Measurements from ENCODE around the gene FTO. TPM values are rescaled to one million over a fixed set of nuclear protein-coding genes. Genes with fewer than 3 reads are reported as not detected.

FTO gene
- polyA plus RNA-seq, 2 donors: 5.3 to 14.7 TPM

DNA sequence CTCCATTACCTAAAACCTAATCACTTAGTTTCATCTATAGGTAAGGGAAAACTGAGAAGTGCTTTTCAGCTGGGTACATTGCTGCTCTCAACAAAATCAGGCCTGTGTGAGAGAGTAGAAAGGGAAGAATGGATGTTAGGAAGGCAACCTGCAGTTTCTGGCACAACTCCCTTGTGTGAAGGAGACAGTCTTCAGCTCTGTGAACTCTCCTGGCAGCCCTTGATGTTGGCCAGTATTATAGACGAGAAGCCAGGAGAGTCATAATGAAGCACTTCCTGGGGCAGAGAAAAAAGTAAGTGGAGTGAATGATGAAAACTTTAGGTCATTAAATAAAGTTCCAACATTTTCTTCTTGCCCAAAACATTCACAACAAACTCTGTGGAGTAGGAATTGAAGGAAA is 322.5 kb downstream of the FTO start:
- Histone ChIP-seq H3K4me3 (ENCODE audit: low read depth in 1 of 2, low read length in 2 of 2) (no peak overlapping the region), H3K36me3 (ENCODE audit: control insufficient read depth in 2 of 2, insufficient read depth in 2 of 2, low read length in 1 of 2) (no peaks in the 10 kb centered on the region), H3K9me3 (ENCODE audit: control insufficient read depth in 2 of 2, insufficient read depth in 1 of 2, low read depth in 1 of 2, low read length in 1 of 2) (no peaks in the 10 kb centered on the region), H3K27ac (ENCODE audit: low read depth in 2 of 2, low read length in 1 of 2) (no peak overlapping the region), H3K4me1 (ENCODE audit: control insufficient read depth in 2 of 2, insufficient read depth in 2 of 2, low read length in 1 of 2) (no peaks in the 10 kb centered on the region), H3K27me3 (ENCODE audit: control insufficient read depth in 1 of 2, insufficient read depth in 2 of 2, low read length in 2 of 2) (no peaks in the 10 kb centered on the region)
- 69 to 75% methylated on average over 1 of the region's 1 CpG for WGBS, 2 donors

- WGBS, 2 donors: 80 to 85% methylated on average over 4 of the region's 4 CpGs
- Histone ChIP-seq H3K4me3 (ENCODE audit: low read depth in 1 of 2, low read length in 2 of 2) (no peak overlapping the region), H3K27me3 (ENCODE audit: control insufficient read depth in 1 of 2, insufficient read depth in 2 of 2, low read length in 2 of 2) (no peaks in the 10 kb centered on the region), H3K4me1 (ENCODE audit: control insufficient read depth in 2 of 2, insufficient read depth in 2 of 2, low read length in 1 of 2) (no peaks in the 10 kb centered on the region), H3K9me3 (ENCODE audit: control insufficient read depth in 2 of 2, insufficient read depth in 1 of 2, low read depth in 1 of 2, low read length in 1 of 2) (no peaks in the 10 kb centered on the region), H3K27ac (ENCODE audit: low read depth in 2 of 2, low read length in 1 of 2) (no peak overlapping the region), H3K36me3 (ENCODE audit: control insufficient read depth in 2 of 2, insufficient read depth in 2 of 2, low read length in 1 of 2) (no peaks in the 10 kb centered on the region)
Observed at GRCh38 chr16:54027062-54027461, 323.1 kb downstream of the FTO start.

GRCh38 chr16:54027558-54027957 is 323.6 kb downstream of the FTO start:
- Histone ChIP-seq H3K4me1 (ENCODE audit: control insufficient read depth in 2 of 2, insufficient read depth in 2 of 2, low read length in 1 of 2) (no peaks in the 10 kb centered on the region), H3K9me3 (ENCODE audit: control insufficient read depth in 2 of 2, insufficient read depth in 1 of 2, low read depth in 1 of 2, low read length in 1 of 2) (no peaks in the 10 kb centered on the region), H3K4me3 (ENCODE audit: low read depth in 1 of 2, low read length in 2 of 2) (no peak overlapping the region), H3K27ac (ENCODE audit: low read depth in 2 of 2, low read length in 1 of 2) (no peak overlapping the region), H3K27me3 (ENCODE audit: control insufficient read depth in 1 of 2, insufficient read depth in 2 of 2, low read length in 2 of 2) (no peaks in the 10 kb centered on the region), H3K36me3 (ENCODE audit: control insufficient read depth in 2 of 2, insufficient read depth in 2 of 2, low read length in 1 of 2) (no peaks in the 10 kb centered on the region)
- 56 to 58% methylated on average over 1 of the region's 1 CpG for WGBS, 2 donors

GRCh38 chr16:54027995-54028394 is 324.0 kb downstream of the FTO start:
- 51 to 61% methylated on average over 3 of the region's 3 CpGs for WGBS, 2 donors
- no peaks in the 10 kb centered on the region for H3K27me3 ChIP-seq (ENCODE audit: control insufficient read depth in 1 of 2, insufficient read depth in 2 of 2, low read length in 2 of 2)
- no peaks in the 10 kb centered on the region for H3K36me3 ChIP-seq (ENCODE audit: control insufficient read depth in 2 of 2, insufficient read depth in 2 of 2, low read length in 1 of 2)

GRCh38 chr16:54030451-54030850 is 326.5 kb downstream of the FTO start:
- Histone ChIP-seq H3K9me3 (ENCODE audit: control insufficient read depth in 2 of 2, insufficient read depth in 1 of 2, low read depth in 1 of 2, low read length in 1 of 2) (no peaks in the 10 kb centered on the region), H3K36me3 (ENCODE audit: control insufficient read depth in 2 of 2, insufficient read depth in 2 of 2, low read length in 1 of 2) (no peaks in the 10 kb centered on the region), H3K4me3 (ENCODE audit: low read depth in 1 of 2, low read length in 2 of 2) (no peak overlapping the region), H3K27ac (ENCODE audit: low read depth in 2 of 2, low read length in 1 of 2) (no peak overlapping the region), H3K27me3 (ENCODE audit: control insufficient read depth in 1 of 2, insufficient read depth in 2 of 2, low read length in 2 of 2) (no peaks in the 10 kb centered on the region), H3K4me1 (ENCODE audit: control insufficient read depth in 2 of 2, insufficient read depth in 2 of 2, low read length in 1 of 2) (no peaks in the 10 kb centered on the region)
- 55 to 70% methylated on average over 1 of the region's 1 CpG for WGBS, 2 donors

More at GRCh38 chr16:54027995-54028394, 324.0 kb downstream of the FTO start:
- Histone ChIP-seq H3K4me1 (ENCODE audit: control insufficient read depth in 2 of 2, insufficient read depth in 2 of 2, low read length in 1 of 2) (no peaks in the 10 kb centered on the region), H3K9me3 (ENCODE audit: control insufficient read depth in 2 of 2, insufficient read depth in 1 of 2, low read depth in 1 of 2, low read length in 1 of 2) (no peaks in the 10 kb centered on the region), H3K4me3 (ENCODE audit: low read depth in 1 of 2, low read length in 2 of 2) (no peak overlapping the region), H3K27ac (ENCODE audit: low read depth in 2 of 2, low read length in 1 of 2) (no peak overlapping the region)

DNA sequence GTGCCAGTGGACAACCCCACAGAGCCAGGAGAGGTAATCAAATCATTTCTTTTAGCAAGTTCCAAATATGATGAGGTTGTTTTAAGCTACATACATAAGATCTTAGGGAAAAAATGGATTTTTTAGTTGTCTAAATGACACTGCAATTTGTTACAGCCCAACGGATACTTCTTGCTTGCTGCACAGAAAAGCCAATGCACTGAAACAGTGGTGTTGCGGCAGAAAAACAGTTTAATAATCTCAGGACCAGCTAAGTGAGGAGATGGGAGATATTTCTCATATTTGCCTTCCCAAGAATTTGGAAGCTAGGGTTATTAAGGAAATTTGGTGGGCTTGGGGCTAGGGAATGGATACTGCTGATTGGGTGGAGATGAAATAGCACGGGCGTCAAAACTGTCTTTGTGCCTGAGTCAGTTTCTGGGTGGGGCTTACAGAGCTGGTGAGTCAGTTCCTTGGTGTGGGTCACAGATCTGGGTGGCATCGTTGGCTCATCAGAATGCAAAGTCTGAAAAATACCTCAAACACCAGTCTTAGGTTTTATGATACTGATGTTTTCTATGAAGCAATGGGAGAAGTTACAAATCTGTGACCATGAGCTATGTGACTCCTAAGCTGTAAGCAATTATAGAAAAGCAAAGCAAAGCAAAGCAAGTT is 327.3 kb downstream of the FTO start:
- no peaks in the 10 kb centered on the region for H3K27me3 ChIP-seq (ENCODE audit: control insufficient read depth in 1 of 2, insufficient read depth in 2 of 2, low read length in 2 of 2)
- 81 to 94% methylated on average over 5 of the region's 5 CpGs for WGBS, 2 donors
- H3K4me3 ChIP-seq (ENCODE audit: low read depth in 1 of 2, low read length in 2 of 2): no peak overlapping the region
- no peaks in the 10 kb centered on the region for H3K9me3 ChIP-seq (ENCODE audit: control insufficient read depth in 2 of 2, insufficient read depth in 1 of 2, low read depth in 1 of 2, low read length in 1 of 2)
- no peak overlapping the region for H3K27ac ChIP-seq (ENCODE audit: low read depth in 2 of 2, low read length in 1 of 2)
- no peaks in the 10 kb centered on the region for H3K36me3 ChIP-seq (ENCODE audit: control insufficient read depth in 2 of 2, insufficient read depth in 2 of 2, low read length in 1 of 2)
- no peaks in the 10 kb centered on the region for H3K4me1 ChIP-seq (ENCODE audit: control insufficient read depth in 2 of 2, insufficient read depth in 2 of 2, low read length in 1 of 2)

DNA sequence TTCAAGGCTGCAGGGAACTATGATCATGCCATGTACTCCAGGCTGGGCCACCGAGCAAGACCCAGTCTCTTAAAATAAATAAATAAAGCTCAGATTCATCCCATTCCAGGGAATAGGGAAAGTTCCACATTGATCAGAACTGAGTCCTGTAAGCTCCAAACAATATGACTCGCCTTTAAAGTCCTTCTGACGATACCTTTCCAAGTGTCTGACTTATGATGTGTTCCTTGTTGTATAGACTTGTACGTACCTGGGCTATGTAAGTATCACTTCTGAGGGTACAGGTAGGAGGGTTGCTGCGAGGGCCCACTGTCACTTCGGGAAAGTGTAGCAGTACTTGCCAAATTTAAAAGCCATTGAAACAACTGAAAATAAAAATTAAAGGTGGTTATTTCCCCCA is 329.8 kb downstream of the FTO start:
- Histone ChIP-seq H3K4me1 (ENCODE audit: control insufficient read depth in 2 of 2, insufficient read depth in 2 of 2, low read length in 1 of 2) (no peaks in the 10 kb centered on the region), H3K4me3 (ENCODE audit: low read depth in 1 of 2, low read length in 2 of 2) (no peak overlapping the region), H3K27ac (ENCODE audit: low read depth in 2 of 2, low read length in 1 of 2) (no peak overlapping the region), H3K27me3 (ENCODE audit: control insufficient read depth in 1 of 2, insufficient read depth in 2 of 2, low read length in 2 of 2) (no peaks in the 10 kb centered on the region), H3K9me3 (ENCODE audit: control insufficient read depth in 2 of 2, insufficient read depth in 1 of 2, low read depth in 1 of 2, low read length in 1 of 2) (no peaks in the 10 kb centered on the region), H3K36me3 (ENCODE audit: control insufficient read depth in 2 of 2, insufficient read depth in 2 of 2, low read length in 1 of 2) (no peaks in the 10 kb centered on the region)
- WGBS, 2 donors: 89 to 92% methylated on average over 6 of the region's 6 CpGs

DNA sequence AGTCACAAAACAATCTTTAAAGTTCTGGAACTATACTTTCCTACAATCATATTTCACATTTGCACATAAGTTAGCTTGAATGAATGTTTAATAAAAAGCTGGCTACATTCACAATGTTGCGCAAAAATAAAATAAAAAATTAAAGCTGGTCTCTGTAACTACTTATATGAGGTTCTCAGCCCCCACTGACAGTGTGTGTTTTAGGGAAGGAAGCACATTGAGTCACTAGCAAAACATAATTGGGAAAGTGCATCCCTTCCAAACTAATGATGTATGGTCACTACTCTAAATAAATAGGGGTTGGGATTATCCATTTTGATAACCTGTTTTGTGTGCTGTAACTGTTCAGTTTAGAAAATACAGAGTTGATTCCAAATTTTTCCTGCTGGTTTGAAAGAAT is 330.7 kb downstream of the FTO start:
- WGBS, 2 donors: 90 to 100% methylated on average over 1 of the region's 1 CpG
- H3K4me3 ChIP-seq (ENCODE audit: low read depth in 1 of 2, low read length in 2 of 2): no peak overlapping the region
- H3K27me3 ChIP-seq (ENCODE audit: control insufficient read depth in 1 of 2, insufficient read depth in 2 of 2, low read length in 2 of 2): no peaks in the 10 kb centered on the region
- no peak overlapping the region for H3K27ac ChIP-seq (ENCODE audit: low read depth in 2 of 2, low read length in 1 of 2)
- H3K9me3 ChIP-seq (ENCODE audit: control insufficient read depth in 2 of 2, insufficient read depth in 1 of 2, low read depth in 1 of 2, low read length in 1 of 2): no peaks in the 10 kb centered on the region
- H3K4me1 ChIP-seq (ENCODE audit: control insufficient read depth in 2 of 2, insufficient read depth in 2 of 2, low read length in 1 of 2): no peaks in the 10 kb centered on the region
- no peaks in the 10 kb centered on the region for H3K36me3 ChIP-seq (ENCODE audit: control insufficient read depth in 2 of 2, insufficient read depth in 2 of 2, low read length in 1 of 2)

DNA sequence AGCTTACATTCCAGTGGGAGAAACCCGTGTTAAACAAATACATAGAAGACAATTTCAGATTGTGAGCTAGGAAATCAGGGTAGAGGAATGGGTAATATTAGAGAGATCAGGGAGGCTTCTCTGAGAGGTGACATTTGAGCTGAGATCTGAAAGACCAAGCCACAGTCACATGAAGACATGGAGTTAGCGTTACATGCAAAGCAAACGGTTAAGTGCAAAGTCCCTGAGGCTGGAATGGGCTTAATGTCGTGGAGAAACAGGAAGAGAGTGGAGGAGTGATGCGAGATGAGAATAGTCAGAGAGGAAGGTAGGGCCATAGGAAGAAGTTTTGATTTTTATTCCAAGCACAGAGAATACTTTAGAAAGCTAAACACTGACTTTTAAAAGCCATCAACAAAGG is 336.5 kb downstream of the FTO start:
- 81 to 92% methylated on average over 5 of the region's 5 CpGs for WGBS, 2 donors
- Histone ChIP-seq H3K27me3 (ENCODE audit: control insufficient read depth in 1 of 2, insufficient read depth in 2 of 2, low read length in 2 of 2) (no peaks in the 10 kb centered on the region), H3K4me3 (ENCODE audit: low read depth in 1 of 2, low read length in 2 of 2) (no peak overlapping the region), H3K4me1 (ENCODE audit: control insufficient read depth in 2 of 2, insufficient read depth in 2 of 2, low read length in 1 of 2) (no peaks in the 10 kb centered on the region), H3K9me3 (ENCODE audit: control insufficient read depth in 2 of 2, insufficient read depth in 1 of 2, low read depth in 1 of 2, low read length in 1 of 2) (no peaks in the 10 kb centered on the region), H3K36me3 (ENCODE audit: control insufficient read depth in 2 of 2, insufficient read depth in 2 of 2, low read length in 1 of 2) (no peaks in the 10 kb centered on the region), H3K27ac (ENCODE audit: low read depth in 2 of 2, low read length in 1 of 2) (no peak overlapping the region)

DNA sequence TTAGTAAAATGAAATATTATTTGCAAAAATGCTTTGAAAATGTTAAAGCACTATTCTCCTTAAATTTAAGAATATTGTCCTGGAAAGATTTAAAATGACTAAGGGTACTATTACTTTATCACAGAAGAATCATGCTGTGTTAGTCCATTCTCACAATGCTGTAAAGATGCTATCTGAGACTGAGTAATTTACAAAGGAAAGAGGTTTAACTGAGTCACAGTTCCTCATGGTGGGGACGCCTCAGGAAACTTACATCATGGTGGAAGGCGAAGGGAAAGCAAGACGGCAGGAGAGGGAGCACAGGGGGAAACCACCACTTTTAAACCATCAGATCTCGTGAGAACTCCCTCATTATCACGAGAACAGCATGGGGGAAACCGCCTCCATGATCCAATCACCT is 337.0 kb downstream of the FTO start:
- no peak overlapping the region for H3K4me3 ChIP-seq (ENCODE audit: low read depth in 1 of 2, low read length in 2 of 2)
- no peaks in the 10 kb centered on the region for H3K36me3 ChIP-seq (ENCODE audit: control insufficient read depth in 2 of 2, insufficient read depth in 2 of 2, low read length in 1 of 2)
- no peaks in the 10 kb centered on the region for H3K9me3 ChIP-seq (ENCODE audit: control insufficient read depth in 2 of 2, insufficient read depth in 1 of 2, low read depth in 1 of 2, low read length in 1 of 2)
- WGBS, 2 donors: 85 to 96% methylated on average over 6 of the region's 6 CpGs
- H3K27ac ChIP-seq (ENCODE audit: low read depth in 2 of 2, low read length in 1 of 2): no peak overlapping the region
- H3K4me1 ChIP-seq (ENCODE audit: control insufficient read depth in 2 of 2, insufficient read depth in 2 of 2, low read length in 1 of 2): no peaks in the 10 kb centered on the region
- H3K27me3 ChIP-seq (ENCODE audit: control insufficient read depth in 1 of 2, insufficient read depth in 2 of 2, low read length in 2 of 2): no peaks in the 10 kb centered on the region
